CD4-positive, alpha-beta T cell (primary cell): Measurements from ENCODE around the gene DNAH17. TPM values are rescaled to one million over a fixed set of nuclear protein-coding genes. Genes with fewer than 3 reads are reported as not detected.

ENCODE experiments used
- ATAC-seq: fragments of 200-7000 bp; cut with Tn5 transposase; one replicate; pipeline ENCODE4 v1.10.0; 2022; ENCODE audit warnings: mild to moderate bottlenecking; ENCODE audit not compliant: poor library complexity
- CTCF ChIA-PET: fragments of 350-600 bp; sonication (Branson Sonifier 250); formaldehyde crosslinking; loops from one replicate; lab custom pipeline; 2021; ENCODE audit warnings: antibody characterized with exemption, inconsistent platforms; lab: Charles Lee
- POLR2A ChIA-PET: fragments of 350-600 bp; sonication (Branson Sonifier 250); formaldehyde crosslinking; loops from one replicate; lab custom pipeline; 2021; ENCODE audit warnings: antibody characterized with exemption, inconsistent platforms; lab: Charles Lee
- DNase-seq, 14 experiments: peaks; one replicate each; pipeline ENCODE4 v3.0.0-alpha.2; 2013 to 2020; ENCODE audit warnings: mixed read lengths in 2 of 14
- H3K27ac ChIP-seq, 2 donors: one replicate each; pipeline versions ENCODE4 v1.5.1 to v1.7.0; 2013; ENCODE audit warnings: low read length in 2 of 2, low read depth in 1 of 2, mild to moderate bottlenecking in 1 of 2
- H3K27me3 ChIP-seq, 2 experiments: 1 replicate in 1 of 2; 2 replicates in 1 of 2; pipeline versions ENCODE4 v1.6.1 to v1.7.0; 2013; ENCODE audit warnings: low read length in 2 of 2, control low read depth in 1 of 2, mild to moderate bottlenecking in 1 of 2, moderate library complexity in 1 of 2; ENCODE audit not compliant: insufficient read depth in 2 of 2, control insufficient read depth in 1 of 2
- H3K36me3 ChIP-seq: one replicate; pipeline ENCODE4 v1.6.1; 2013; ENCODE audit warnings: low read length, control low read depth; ENCODE audit not compliant: insufficient read depth
- H3K4me1 ChIP-seq: one replicate; pipeline ENCODE4 v1.6.1; 2013; ENCODE audit warnings: low read length, control low read depth; ENCODE audit not compliant: insufficient read depth
- H3K4me3 ChIP-seq: one replicate; pipeline ENCODE4 v1.5.1; 2013; ENCODE audit warnings: mild to moderate bottlenecking, low read length, moderate library complexity
- H3K9me3 ChIP-seq, 2 experiments: 1 replicate in 1 of 2; 2 replicates in 1 of 2; pipeline versions ENCODE4 v1.6.1 to v1.7.0; 2013; ENCODE audit warnings: low read length in 2 of 2, mild to moderate bottlenecking in 2 of 2, control low read depth in 1 of 2, moderate library complexity in 1 of 2; ENCODE audit not compliant: control insufficient read depth in 1 of 2, insufficient read depth in 1 of 2
- H3K27ac Mint-ChIP-seq: one replicate; pipeline ENCODE4 v1.8.0; 2020; ENCODE audit warnings: mixed read lengths
- H3K27me3 Mint-ChIP-seq: one replicate; pipeline ENCODE4 v1.8.0; 2021; ENCODE audit warnings: mixed read lengths
- H3K36me3 Mint-ChIP-seq: one replicate; pipeline ENCODE4 v1.8.0; 2021; ENCODE audit warnings: low read depth, mixed read lengths
- H3K4me1 Mint-ChIP-seq: one replicate; pipeline ENCODE4 v1.8.0; 2021; ENCODE audit warnings: low read depth, mixed read lengths
- H3K4me3 Mint-ChIP-seq: one replicate; pipeline ENCODE4 v1.8.0; 2020; ENCODE audit warnings: mild to moderate bottlenecking, mixed read lengths
- H3K9me3 Mint-ChIP-seq: one replicate; pipeline ENCODE4 v1.8.0; 2020; ENCODE audit warnings: mixed read lengths
- CTCF ChIP-seq: fragments of 200-600 bp; IDR thresholded peaks from one replicate; pipeline ENCODE4 v1.8.0; 2022; ENCODE audit warnings: antibody characterized with exemption, mild to moderate bottlenecking
- intact Hi-C, 2 experiments: fragments of 100-400 bp; cut with DNase I in 1 of 2; cut with micrococcal nuclease in 1 of 2; formaldehyde crosslinking; loops; one replicate each; pipeline versions ENCODE4 v1.15.1 to v1.9.0; 2023 to 2025; cut with DNase I, micrococcal nuclease
- total RNA-seq, 174 experiments: library from RNA in 2 of 174; stranded (reverse) in 2 of 174; gene quantifications; one replicate each; pipeline ENCODE4 v1.2.3 and lab custom pipeline; 2021 to 2026

The DNAH17 gene
- total RNA-seq, 2 experiments from 2014 or later: 0.14 TPM; not detected in 1

- Mint-ChIP-seq H3K4me3 (no peak overlapping the region), H3K27ac (no peak overlapping the region), H3K9me3 (no peaks in the 10 kb centered on the region), H3K4me1 (peaks cover 8% of the 10 kb centered on the region), H3K36me3 (no peaks in the 10 kb centered on the region), H3K27me3 (no peaks in the 10 kb centered on the region)
- no peak for DNase-seq
- ChIA-PET POLR2A (no interaction called here), CTCF (no interaction called here)
- ATAC-seq: no peak
- TF ChIP-seq CTCF: no peak
- no peaks in the 10 kb centered on the region for H3K36me3 ChIP-seq
- no peaks in the 10 kb centered on the region for H3K9me3 ChIP-seq
- no peak overlapping the region for H3K27ac ChIP-seq
- no peaks in the 10 kb centered on the region for H3K27me3 ChIP-seq
- no peak overlapping the region for H3K4me3 ChIP-seq
- intact Hi-C loops: no loop called here
- H3K4me1 ChIP-seq: peaks cover 10% of the 10 kb centered on the region
These were observed 12.0 kb upstream of the DNAH17 start for GRCh38 chr17:78589031-78589675.

GRCh38 chr17:78588258-78589030 lies 11.2 kb upstream of the DNAH17 start:
- H3K27ac ChIP-seq: no peak overlapping the region
- peaks cover 8% of the 10 kb centered on the region for H3K4me1 Mint-ChIP-seq
- H3K4me3 ChIP-seq: no peak overlapping the region
- H3K27ac Mint-ChIP-seq: no peak overlapping the region
- intact Hi-C loops: no loop called here
- H3K36me3 ChIP-seq: no peaks in the 10 kb centered on the region
- no peak overlapping the region for H3K4me3 Mint-ChIP-seq
- no peaks in the 10 kb centered on the region for H3K9me3 Mint-ChIP-seq
- no peaks in the 10 kb centered on the region for H3K9me3 ChIP-seq
- H3K36me3 Mint-ChIP-seq: no peaks in the 10 kb centered on the region
- no peaks in the 10 kb centered on the region for H3K27me3 Mint-ChIP-seq
- peaks cover 10% of the 10 kb centered on the region for H3K4me1 ChIP-seq
- no peaks in the 10 kb centered on the region for H3K27me3 ChIP-seq
- ChIA-PET POLR2A (no interaction called here), CTCF (no interaction called here)
- no peak for ATAC-seq
- DNase-seq: no peak
- TF ChIP-seq CTCF: no peak

- H3K9me3 Mint-ChIP-seq: no peaks in the 10 kb centered on the region
- Histone ChIP-seq H3K9me3 (no peaks in the 10 kb centered on the region), H3K4me1 (no peaks in the 10 kb centered on the region), H3K27ac (no peak overlapping the region), H3K27me3 (no peaks in the 10 kb centered on the region), H3K36me3 (no peaks in the 10 kb centered on the region), H3K4me3 (no peak overlapping the region)
- ChIA-PET CTCF (no interaction called here), POLR2A (no interaction called here)
- no peak overlapping the region for H3K4me3 Mint-ChIP-seq
- DNase-seq (no peak), ATAC-seq (no peak)
- H3K36me3 Mint-ChIP-seq: no peaks in the 10 kb centered on the region
- no peaks in the 10 kb centered on the region for H3K27me3 Mint-ChIP-seq
- no peaks in the 10 kb centered on the region for H3K4me1 Mint-ChIP-seq
- intact Hi-C loops: no loop called here
- no peak overlapping the region for H3K27ac Mint-ChIP-seq
- no peak for TF ChIP-seq CTCF
These were observed 7.9 kb upstream of the DNAH17 start for GRCh38 chr17:78585006-78585630.
